ENCODE results near the gene DDC.

Gene DDC

DNA sequence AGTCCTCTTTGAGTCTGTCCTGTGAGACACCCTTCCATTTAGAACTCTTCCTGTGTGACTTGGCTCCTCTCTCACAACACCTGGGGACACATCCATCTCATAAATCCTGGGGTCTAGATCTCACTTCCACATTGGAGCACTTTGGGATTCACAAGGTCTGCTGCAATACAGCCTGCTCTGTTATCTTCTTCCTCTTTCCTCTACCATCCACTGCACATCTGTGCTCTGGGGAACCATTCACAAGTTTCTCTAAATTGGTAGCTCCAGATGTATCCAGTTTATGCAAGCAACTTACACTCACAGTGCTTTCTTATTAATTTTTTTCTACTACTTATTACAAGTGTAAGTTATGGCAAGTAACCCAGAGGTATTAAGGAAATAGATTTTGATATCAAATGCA, 109.5 kb downstream of the DDC start:
- no peaks in the 10 kb centered on the region for H3K36me3 ChIP-seq (ENCODE audit: control insufficient read depth, insufficient read depth, low read length)
- H3K4me3 ChIP-seq (ENCODE audit: extremely low read depth, insufficient read depth, low read length, poor library complexity, severe bottlenecking): no peak overlapping the region
- H3K27ac ChIP-seq (ENCODE audit: low read depth, low read length, severe bottlenecking): no peak overlapping the region
- H3K9me3 ChIP-seq (ENCODE audit: control insufficient read depth, low read length): no peaks in the 10 kb centered on the region
- H3K4me1 ChIP-seq (ENCODE audit: control insufficient read depth, insufficient read depth, low read length, poor library complexity, severe bottlenecking): no peaks in the 10 kb centered on the region

DNA sequence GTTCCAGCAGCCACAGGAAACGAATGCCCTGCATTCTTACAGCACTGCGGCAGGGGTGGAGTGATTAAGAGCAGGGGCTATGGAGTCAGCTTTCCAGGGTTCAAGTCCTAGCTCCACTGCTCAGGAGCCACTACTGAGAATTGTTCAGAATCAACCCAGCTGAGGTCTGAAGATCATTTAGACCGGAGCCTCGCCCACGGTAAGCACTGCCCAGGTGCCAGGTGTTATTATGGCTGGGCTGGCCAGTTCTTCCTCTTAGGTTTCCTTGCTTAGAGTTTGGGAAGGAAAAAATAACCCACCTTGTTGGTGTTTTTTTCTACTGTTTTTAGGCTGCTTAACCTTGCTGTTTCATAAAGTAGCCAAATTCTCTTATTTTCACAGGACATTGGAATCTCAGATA, 110.2 kb downstream of the DDC start:
- no peak overlapping the region for H3K27ac ChIP-seq (ENCODE audit: low read depth, low read length, severe bottlenecking)
- no peaks in the 10 kb centered on the region for H3K9me3 ChIP-seq (ENCODE audit: control insufficient read depth, low read length)
- H3K4me3 ChIP-seq (ENCODE audit: extremely low read depth, insufficient read depth, low read length, poor library complexity, severe bottlenecking): no peak overlapping the region
- no peaks in the 10 kb centered on the region for H3K4me1 ChIP-seq (ENCODE audit: control insufficient read depth, insufficient read depth, low read length, poor library complexity, severe bottlenecking)
- 89 to 91% methylated on average over 4 of the region's 5 CpGs for WGBS, 2 experiments (ENCODE audit: insufficient coverage in 2 of 2)
- H3K36me3 ChIP-seq (ENCODE audit: control insufficient read depth, insufficient read depth, low read length): no peaks in the 10 kb centered on the region

- H3K27ac ChIP-seq (ENCODE audit: low read depth, low read length, severe bottlenecking): no peak overlapping the region
- 91 to 93% methylated on average over 27 to 32 of the region's 32 CpGs for WGBS, 2 experiments (ENCODE audit: insufficient coverage in 2 of 2)
- H3K36me3 ChIP-seq (ENCODE audit: control insufficient read depth, insufficient read depth, low read length): peaks cover 5% of the 10 kb centered on the region
- peaks cover 18% of the 10 kb centered on the region for H3K4me1 ChIP-seq (ENCODE audit: control insufficient read depth, insufficient read depth, low read length, poor library complexity, severe bottlenecking)
- H3K4me3 ChIP-seq (ENCODE audit: extremely low read depth, insufficient read depth, low read length, poor library complexity, severe bottlenecking): peak overlapping the region; percentile 63
- no peaks in the 10 kb centered on the region for H3K9me3 ChIP-seq (ENCODE audit: control insufficient read depth, low read length)
Measured at GRCh38 chr7:50450590-50451032, 114.6 kb downstream of the DDC start.

DNA sequence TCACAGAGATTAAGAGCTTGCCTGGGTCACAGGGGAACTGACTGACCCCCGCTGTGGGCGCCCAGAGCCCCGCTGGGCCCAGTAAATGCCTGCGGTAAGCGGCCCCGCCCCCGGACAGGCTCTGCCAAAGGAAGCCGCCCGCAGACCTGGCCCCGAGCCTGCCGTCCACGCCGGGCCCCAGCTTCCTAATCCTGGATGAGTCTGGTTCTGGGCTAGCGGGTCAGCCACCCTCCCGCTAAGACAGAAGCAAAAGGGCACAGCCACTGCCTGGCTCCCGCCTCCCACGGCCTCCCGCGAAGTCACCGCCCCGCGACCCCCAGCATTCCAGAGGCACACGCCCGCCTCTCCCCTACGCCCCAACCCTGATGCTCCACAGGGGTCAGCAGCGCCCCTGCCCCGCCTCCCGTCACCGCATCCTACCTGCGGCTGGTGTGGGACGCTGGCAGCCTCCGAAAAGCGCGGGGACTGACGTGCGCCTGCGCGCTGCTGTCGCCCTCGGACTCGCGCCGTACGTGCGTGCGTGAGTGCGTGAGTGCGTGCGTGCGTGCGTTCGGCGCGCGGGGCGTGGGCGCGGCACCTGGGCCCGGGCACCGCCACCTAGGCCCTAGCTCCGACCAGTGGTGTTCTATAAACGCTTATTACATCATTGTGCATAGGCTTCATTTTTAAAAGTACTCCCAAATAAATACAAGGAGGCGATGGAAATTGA, 115.2 kb downstream of the DDC start, which contains the start of gene FIGNL1:
TSS of gene FIGNL1 (minus strand) at position 470 of the 709 bp plus-strand sequence. CDS start 3,063 bp downstream, outside the sequence.
- peak within 1 kb of the TSS; percentile 63 for H3K4me3 ChIP-seq (ENCODE audit: extremely low read depth, insufficient read depth, low read length, poor library complexity, severe bottlenecking)
- H3K4me1 ChIP-seq (ENCODE audit: control insufficient read depth, insufficient read depth, low read length, poor library complexity, severe bottlenecking): peaks cover 18% of the 10 kb centered on the region
- H3K27ac ChIP-seq (ENCODE audit: low read depth, low read length, severe bottlenecking): no peak within 1 kb of the TSS
- H3K9me3 ChIP-seq (ENCODE audit: control insufficient read depth, low read length): no peaks in the 10 kb centered on the region
- H3K36me3 ChIP-seq (ENCODE audit: control insufficient read depth, insufficient read depth, low read length): peaks cover 9% of the 10 kb centered on the region
- WGBS, 2 experiments (ENCODE audit: insufficient coverage in 2 of 2): 6 to 7% methylated on average over 30 to 45 of the region's 63 CpGs

DNA sequence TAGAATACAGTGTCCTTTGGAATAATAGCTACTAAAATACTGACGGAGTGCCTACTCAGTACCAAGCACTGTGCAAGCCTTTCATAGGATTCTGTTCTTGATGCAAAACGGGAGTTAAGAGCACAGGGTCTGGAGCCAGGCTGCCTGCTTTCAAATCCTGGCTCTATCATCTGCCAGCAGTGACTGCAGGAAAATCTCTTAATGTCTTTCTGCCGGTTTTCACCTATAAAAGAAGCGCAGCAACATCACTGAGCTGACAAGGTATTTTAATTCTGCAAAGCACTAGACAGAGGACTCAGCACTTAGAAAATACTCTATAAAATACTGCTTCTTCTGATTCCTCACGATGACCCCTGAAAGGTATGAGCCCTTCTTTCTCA, 115.7 kb downstream of the DDC start:
- peak overlapping the region; percentile 63 for H3K4me3 ChIP-seq (ENCODE audit: extremely low read depth, insufficient read depth, low read length, poor library complexity, severe bottlenecking)
- H3K9me3 ChIP-seq (ENCODE audit: control insufficient read depth, low read length): no peaks in the 10 kb centered on the region
- H3K36me3 ChIP-seq (ENCODE audit: control insufficient read depth, insufficient read depth, low read length): peaks cover 9% of the 10 kb centered on the region
- no peak overlapping the region for H3K27ac ChIP-seq (ENCODE audit: low read depth, low read length, severe bottlenecking)
- H3K4me1 ChIP-seq (ENCODE audit: control insufficient read depth, insufficient read depth, low read length, poor library complexity, severe bottlenecking): peaks cover 18% of the 10 kb centered on the region
- WGBS, 2 experiments (ENCODE audit: insufficient coverage in 2 of 2): 23 to 40% methylated on average over 4 to 5 of the region's 5 CpGs

- Histone ChIP-seq H3K27ac (ENCODE audit: low read depth, low read length, severe bottlenecking) (no peak overlapping the region), H3K4me3 (ENCODE audit: extremely low read depth, insufficient read depth, low read length, poor library complexity, severe bottlenecking) (peak overlapping the region; percentile 63), H3K4me1 (ENCODE audit: control insufficient read depth, insufficient read depth, low read length, poor library complexity, severe bottlenecking) (peaks cover 18% of the 10 kb centered on the region), H3K36me3 (ENCODE audit: control insufficient read depth, insufficient read depth, low read length) (peaks cover 9% of the 10 kb centered on the region), H3K9me3 (ENCODE audit: control insufficient read depth, low read length) (no peaks in the 10 kb centered on the region)
Measured at GRCh38 chr7:50448823-50449222, 116.4 kb downstream of the DDC start.

DNA sequence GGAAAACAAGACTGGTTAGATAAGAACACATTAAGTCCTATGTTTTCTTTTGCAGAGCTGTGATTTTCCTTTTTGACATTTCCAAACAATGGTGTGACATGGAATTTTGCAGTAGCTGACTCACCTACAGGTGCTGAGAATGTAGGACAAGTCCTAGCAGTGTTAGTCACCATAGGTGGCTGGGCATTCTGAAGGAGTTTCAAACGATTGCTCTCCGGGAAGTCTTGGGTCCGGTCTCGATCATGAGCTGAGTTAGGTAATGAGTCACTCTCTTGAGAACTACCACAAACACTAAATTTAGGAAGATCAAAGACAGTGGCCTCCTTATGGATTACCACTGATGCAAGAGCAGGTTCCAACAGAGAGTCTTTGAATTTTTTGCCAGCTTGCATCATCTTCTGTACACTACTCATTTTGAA, 118.7 kb downstream of the DDC start:
- no peak overlapping the region for H3K27ac ChIP-seq (ENCODE audit: low read depth, low read length, severe bottlenecking)
- WGBS, 2 experiments (ENCODE audit: insufficient coverage in 2 of 2): 74 to 78% methylated on average over 3 of the region's 4 CpGs
- H3K36me3 ChIP-seq (ENCODE audit: control insufficient read depth, insufficient read depth, low read length): peaks cover 9% of the 10 kb centered on the region
- H3K9me3 ChIP-seq (ENCODE audit: control insufficient read depth, low read length): no peaks in the 10 kb centered on the region
- peaks cover 18% of the 10 kb centered on the region for H3K4me1 ChIP-seq (ENCODE audit: control insufficient read depth, insufficient read depth, low read length, poor library complexity, severe bottlenecking)
- H3K4me3 ChIP-seq (ENCODE audit: extremely low read depth, insufficient read depth, low read length, poor library complexity, severe bottlenecking): no peak overlapping the region

DNA sequence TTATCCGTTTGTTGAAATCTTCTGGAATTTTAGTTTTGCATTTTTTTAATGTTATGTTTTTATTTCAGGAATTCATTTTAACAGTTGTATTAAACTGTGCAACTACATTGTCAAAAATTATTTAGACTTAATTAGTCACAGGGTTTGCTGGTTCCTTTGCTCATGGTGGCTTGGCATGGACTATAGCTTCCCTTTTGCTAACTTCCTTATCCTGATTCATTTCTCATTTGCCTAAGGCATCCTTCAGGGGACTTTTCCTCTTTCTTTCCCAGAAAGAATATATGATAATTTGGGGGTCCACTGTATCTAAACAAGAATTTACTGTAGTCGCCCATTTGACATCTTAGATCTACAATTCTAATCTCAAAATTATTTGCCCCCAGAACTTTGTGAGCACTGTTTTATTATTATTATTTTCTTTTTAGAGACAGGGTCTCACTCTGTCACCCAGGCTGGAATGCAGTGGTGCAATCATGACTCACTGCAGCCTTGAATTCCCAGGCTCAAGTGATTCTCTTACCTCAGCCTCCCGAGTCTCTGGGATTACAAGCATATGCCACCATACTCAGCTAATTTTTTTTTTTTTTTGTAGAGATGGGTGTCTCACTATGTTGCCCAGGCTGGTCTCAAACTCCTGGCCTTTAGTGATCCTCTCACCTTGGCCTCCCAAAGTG, 128.9 kb downstream of the DDC start:
- no peaks in the 10 kb centered on the region for H3K9me3 ChIP-seq (ENCODE audit: control insufficient read depth, low read length)
- H3K27ac ChIP-seq (ENCODE audit: low read depth, low read length, severe bottlenecking): peak overlapping the region; percentile 84
- WGBS, 2 experiments (ENCODE audit: insufficient coverage in 2 of 2): no CpG with 5 or more reads among the region's 3 CpGs
- no peaks in the 10 kb centered on the region for H3K4me1 ChIP-seq (ENCODE audit: control insufficient read depth, insufficient read depth, low read length, poor library complexity, severe bottlenecking)
- peaks cover 15% of the 10 kb centered on the region for H3K36me3 ChIP-seq (ENCODE audit: control insufficient read depth, insufficient read depth, low read length)
- no peak overlapping the region for H3K4me3 ChIP-seq (ENCODE audit: extremely low read depth, insufficient read depth, low read length, poor library complexity, severe bottlenecking)

DNA sequence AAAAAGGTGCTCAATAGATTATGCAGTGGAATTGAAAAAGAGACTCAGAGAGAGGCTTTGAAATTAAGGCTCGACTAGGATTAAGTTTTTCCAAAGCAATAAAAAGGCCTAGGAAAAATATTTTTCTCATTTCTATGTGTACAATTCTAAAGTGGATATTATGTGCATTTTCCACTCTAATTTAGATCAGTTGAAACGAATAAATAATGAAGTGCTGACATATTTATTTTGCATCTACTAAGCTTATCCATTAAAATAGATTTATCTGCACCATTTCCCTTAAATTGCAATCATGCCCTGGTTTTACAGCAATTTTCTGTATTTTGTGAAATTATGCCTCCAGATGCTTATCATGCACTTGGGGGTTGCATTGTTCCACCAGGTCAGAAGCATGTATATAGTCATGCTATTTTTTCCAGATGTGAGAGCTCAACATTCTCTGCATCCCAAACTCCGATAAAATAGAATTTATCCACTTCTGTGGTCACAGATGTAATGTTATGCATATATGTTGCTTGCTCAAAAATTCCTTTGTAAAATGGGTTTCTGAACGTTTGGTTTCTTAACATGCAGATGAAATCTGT, 133.4 kb downstream of the DDC start:
- H3K9me3 ChIP-seq (ENCODE audit: control insufficient read depth, low read length): no peaks in the 10 kb centered on the region
- no peak overlapping the region for H3K27ac ChIP-seq (ENCODE audit: low read depth, low read length, severe bottlenecking)
- no peak overlapping the region for H3K4me3 ChIP-seq (ENCODE audit: extremely low read depth, insufficient read depth, low read length, poor library complexity, severe bottlenecking)
- no peaks in the 10 kb centered on the region for H3K4me1 ChIP-seq (ENCODE audit: control insufficient read depth, insufficient read depth, low read length, poor library complexity, severe bottlenecking)
- WGBS, 2 experiments (ENCODE audit: insufficient coverage in 2 of 2): no CpG with 5 or more reads among the region's 4 CpGs
- H3K36me3 ChIP-seq (ENCODE audit: control insufficient read depth, insufficient read depth, low read length): no peaks in the 10 kb centered on the region

DNA sequence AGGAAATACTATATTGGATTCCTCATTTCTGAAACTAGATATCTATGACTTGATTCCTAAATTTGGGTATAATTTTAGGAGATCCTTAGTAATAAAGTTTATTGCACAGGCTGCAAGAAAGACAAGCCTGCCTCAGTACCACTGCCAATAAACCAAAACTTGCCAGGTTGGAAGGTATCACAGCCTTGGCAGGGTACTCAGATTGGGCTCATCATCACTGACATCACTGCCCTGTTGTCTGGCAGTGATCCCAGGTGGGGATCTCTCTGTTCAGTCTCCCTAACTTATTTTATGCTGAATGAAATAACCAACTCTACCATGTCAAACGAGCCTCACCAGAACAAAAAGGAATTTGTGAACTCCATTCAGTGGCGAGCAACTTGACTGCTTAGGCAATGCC, 133.9 kb downstream of the DDC start:
- H3K36me3 ChIP-seq (ENCODE audit: control insufficient read depth, insufficient read depth, low read length): no peaks in the 10 kb centered on the region
- 91 to 94% methylated on average over 2 of the region's 2 CpGs for WGBS, 2 experiments (ENCODE audit: insufficient coverage in 2 of 2)
- no peak overlapping the region for H3K27ac ChIP-seq (ENCODE audit: low read depth, low read length, severe bottlenecking)
- H3K4me3 ChIP-seq (ENCODE audit: extremely low read depth, insufficient read depth, low read length, poor library complexity, severe bottlenecking): no peak overlapping the region
- no peaks in the 10 kb centered on the region for H3K9me3 ChIP-seq (ENCODE audit: control insufficient read depth, low read length)
- H3K4me1 ChIP-seq (ENCODE audit: control insufficient read depth, insufficient read depth, low read length, poor library complexity, severe bottlenecking): no peaks in the 10 kb centered on the region

GRCh38 chr7:50428911-50429310, 136.3 kb downstream of the DDC start:
- no peak overlapping the region for H3K27ac ChIP-seq (ENCODE audit: low read depth, low read length, severe bottlenecking)
- WGBS, 2 experiments (ENCODE audit: insufficient coverage in 2 of 2): 80% methylated on average over 1 of the region's 3 CpGs; no CpG with 5 or more reads in 1 of the 2 experiments
- H3K36me3 ChIP-seq (ENCODE audit: control insufficient read depth, insufficient read depth, low read length): no peaks in the 10 kb centered on the region
- H3K4me1 ChIP-seq (ENCODE audit: control insufficient read depth, insufficient read depth, low read length, poor library complexity, severe bottlenecking): no peaks in the 10 kb centered on the region
- H3K9me3 ChIP-seq (ENCODE audit: control insufficient read depth, low read length): no peaks in the 10 kb centered on the region
- no peak overlapping the region for H3K4me3 ChIP-seq (ENCODE audit: extremely low read depth, insufficient read depth, low read length, poor library complexity, severe bottlenecking)
